B cell (primary cell): Measurements from ENCODE around the gene WNK2. TPM values are rescaled to one million over a fixed set of nuclear protein-coding genes. Genes with fewer than 3 reads are reported as not detected.

Source experiments
- ATAC-seq: fragments of 200-7000 bp; cut with Tn5 transposase; one replicate; pipeline ENCODE4 v1.10.0; 2021; ENCODE audit warnings: low read depth, mild to moderate bottlenecking, moderate number of reproducible peaks, moderate library complexity
- CTCF ChIA-PET: fragments of 350-600 bp; sonication (Branson Sonifier 250); formaldehyde crosslinking; loops from one replicate; lab custom pipeline; 2021; ENCODE audit warnings: antibody characterized with exemption, inconsistent platforms; lab: Charles Lee
- POLR2A ChIA-PET: fragments of 350-600 bp; sonication (Branson Sonifier 250); formaldehyde crosslinking; loops from one replicate; lab custom pipeline; 2021; ENCODE audit warnings: antibody characterized with exemption; lab: Charles Lee
- DNase-seq: peaks from one replicate; pipeline ENCODE4 v3.0.0; 2013
- H2AFZ ChIP-seq: 2 replicates; pipeline ENCODE4 v1.6.1; 2012; ENCODE audit warnings: mild to moderate bottlenecking, low read depth, low read length; ENCODE audit not compliant: insufficient read depth, poor library complexity, severe bottlenecking
- H3K27ac ChIP-seq, 2 donors: 1 replicate in 1 of 2; 2 replicates in 1 of 2; pipeline ENCODE4 v1.5.1; 2012 to 2013; ENCODE audit warnings: low read length in 2 of 2, mild to moderate bottlenecking in 2 of 2, moderate library complexity in 1 of 2
- H3K27me3 ChIP-seq, 4 experiments: fragments of 200-600 bp in 1 of 4; sonication (generic) in 1 of 4; replicated peaks in 1 of 4; 1 replicate in 2 of 4; 2 replicates in 2 of 4; pipeline versions ENCODE4 v1.6.1 to v1.7.0; 2013 to 2016; ENCODE audit warnings: low read length in 3 of 4, mild to moderate bottlenecking in 2 of 4, mixed read lengths in 1 of 4, moderate library complexity in 1 of 4; ENCODE audit not compliant: insufficient read depth in 4 of 4, control insufficient read depth in 3 of 4; ENCODE audit errors: control extremely low read depth in 1 of 4
- H3K36me3 ChIP-seq, 2 experiments: replicated peaks in 1 of 2; 1 replicate in 1 of 2; 2 replicates in 1 of 2; pipeline versions ENCODE4 v1.6.1 to v1.7.1; 2013; ENCODE audit warnings: low read length in 1 of 2; ENCODE audit not compliant: insufficient read depth in 2 of 2, control insufficient read depth in 1 of 2; ENCODE audit errors: control extremely low read depth in 1 of 2, extremely low read depth in 1 of 2
- H3K4me1 ChIP-seq, 2 donors: fragments of 200-600 bp in 1 of 2; sonication (generic) in 1 of 2; 1 replicate in 1 of 2; 2 replicates in 1 of 2; pipeline versions ENCODE4 v1.5.1 to v1.6.1; 2013 to 2017; ENCODE audit warnings: low read length in 2 of 2; ENCODE audit not compliant: control insufficient read depth in 2 of 2, insufficient read depth in 2 of 2
- H3K4me2 ChIP-seq: replicated peaks from 2 replicates; pipeline ENCODE3; 2012; ENCODE audit warnings: mild to moderate bottlenecking, low read depth, low read length; ENCODE audit not compliant: poor library complexity, severe bottlenecking
- H3K4me3 ChIP-seq, 5 experiments: fragments of 200-600 bp in 1 of 5; sonication (generic) in 1 of 5; 1 replicate in 3 of 5; 2 replicates in 2 of 5; pipeline versions ENCODE4 v1.5.1 to v1.7.0; 2011 to 2016; ENCODE audit warnings: low read length in 4 of 5, mild to moderate bottlenecking in 4 of 5, low read depth in 2 of 5, control low read depth in 1 of 5, moderate library complexity in 1 of 5; ENCODE audit not compliant: insufficient read depth in 1 of 5; ENCODE audit errors: control extremely low read depth in 1 of 5, extremely low read depth in 1 of 5
- H3K79me2 ChIP-seq: fragments of 200-600 bp; sonication (generic); one replicate; pipeline ENCODE4 v1.6.0; 2016; ENCODE audit warnings: low read length; ENCODE audit not compliant: control insufficient read depth, insufficient read depth
- H3K9ac ChIP-seq: fragments of 200-600 bp; sonication (generic); 2 replicates; pipeline ENCODE4 v1.6.1; 2017; ENCODE audit warnings: mild to moderate bottlenecking, low read length, moderate library complexity
- H3K9me3 ChIP-seq, 3 donors: one replicate each; pipeline versions ENCODE4 v1.6.1 to v1.7.1; 2013; ENCODE audit warnings: low read length in 2 of 3; ENCODE audit not compliant: control insufficient read depth in 2 of 3, insufficient read depth in 1 of 3; ENCODE audit errors: control extremely low read depth in 1 of 3
- H4K20me1 ChIP-seq: 2 replicates; pipeline ENCODE4 v1.6.0; 2012; ENCODE audit warnings: mild to moderate bottlenecking, low read length; ENCODE audit not compliant: insufficient read depth, control insufficient read depth, poor library complexity, severe bottlenecking
- H3K27ac Mint-ChIP-seq: one replicate; pipeline ENCODE4 v1.8.0; 2021; ENCODE audit warnings: mixed read lengths
- H3K27me3 Mint-ChIP-seq: one replicate; pipeline ENCODE4 v1.8.0; 2021; ENCODE audit warnings: mixed read lengths
- H3K4me1 Mint-ChIP-seq: one replicate; pipeline ENCODE4 v1.8.0; 2021; ENCODE audit warnings: mixed read lengths
- H3K4me3 Mint-ChIP-seq: one replicate; pipeline ENCODE4 v1.8.0; 2021; ENCODE audit warnings: mixed read lengths
- H3K9me3 Mint-ChIP-seq: one replicate; pipeline ENCODE4 v1.8.0; 2022; ENCODE audit warnings: mixed read lengths; ENCODE audit not compliant: insufficient read depth
- EZH2 ChIP-seq: IDR thresholded peaks from 2 replicates; pipeline ENCODE4 v1.6.1; 2012; ENCODE audit warnings: borderline replicate concordance, low read depth, mild to moderate bottlenecking, moderate library complexity, low read length; ENCODE audit not compliant: insufficient read depth, poor library complexity, severe bottlenecking
- WGBS: methylation state at CpG from one replicate; pipeline ENCODE4 v1.1.5; 2013; ENCODE audit warnings: missing lambda C conversion rate; ENCODE audit not compliant: insufficient coverage; 5-methylcytosine and 5-hydroxymethylcytosine counted together
- intact Hi-C: fragments of 100-400 bp; cut with micrococcal nuclease; formaldehyde crosslinking; loops from one replicate; pipeline ENCODE4 v1.10.0; 2022
- polyA plus RNA-seq: library from polyadenylated mRNA; depleted of rRNA; stranded (reverse); fragments of >200 nt; gene quantifications from 2 replicates; pipeline ENCODE4 v1.2.3, GENCODE V29; 2012
- total RNA-seq, 2 donors: library from RNA; stranded (reverse); fragments of 120-200 nt in 1 of 2; gene quantifications; 1 replicate in 1 of 2; 2 replicates in 1 of 2; pipeline versions ENCODE4 v1.2.3 to v1.2.4, GENCODE V29; 2013 to 2022
- TF ChIP-seq, protein P1 (sequence below): fragments of 200-600 bp; IDR thresholded peaks from one replicate; pipeline ENCODE4 v1.8.0; 2022; ENCODE audit warnings: antibody characterized with exemption, mild to moderate bottlenecking

Gene WNK2
- total and polyA plus RNA-seq, 2 donors (not counting 1 experiment from before 2014, with no cell fraction given) = 0.49 TPM; not detected in 1

DNA sequence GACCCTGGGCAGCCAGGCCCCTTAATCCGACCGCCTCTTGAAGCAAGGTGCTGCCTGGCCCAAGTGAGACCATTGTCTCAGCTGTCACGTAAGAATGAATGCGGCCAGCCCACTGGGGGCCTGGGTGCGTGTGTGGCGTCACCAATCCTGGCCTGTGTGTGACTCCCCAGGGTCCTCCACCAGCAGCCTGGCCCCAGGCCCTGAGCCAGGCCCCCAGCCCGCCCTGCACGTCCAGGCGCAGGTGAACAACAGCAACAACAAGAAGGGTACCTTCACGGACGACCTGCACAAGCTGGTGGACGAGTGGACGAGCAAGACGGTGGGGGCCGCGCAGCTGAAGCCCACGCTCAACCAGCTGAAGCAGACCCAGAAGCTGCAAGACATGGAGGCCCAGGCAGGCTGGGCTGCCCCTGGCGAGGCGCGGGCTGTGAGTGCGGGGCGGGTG, 124.2 kb downstream of the WNK2 start:
- Histone ChIP-seq H2AFZ (no peak overlapping the region), H3K27ac (no peak overlapping the region), H4K20me1 (no peaks in the 10 kb centered on the region), H3K9ac (no peak overlapping the region), H3K4me1 (no peaks in the 10 kb centered on the region), H3K27me3 (peaks cover 0 to 5% (median 1%) of the 10 kb centered on the region in 4 experiments), H3K4me2 (no peak overlapping the region), H3K79me2 (no peaks in the 10 kb centered on the region), H3K36me3 (no peaks in the 10 kb centered on the region), H3K9me3 (no peaks in the 10 kb centered on the region), H3K4me3 (no peak overlapping the region)
- no peaks in the 10 kb centered on the region for H3K9me3 Mint-ChIP-seq
- TF ChIP-seq, protein P1, sequence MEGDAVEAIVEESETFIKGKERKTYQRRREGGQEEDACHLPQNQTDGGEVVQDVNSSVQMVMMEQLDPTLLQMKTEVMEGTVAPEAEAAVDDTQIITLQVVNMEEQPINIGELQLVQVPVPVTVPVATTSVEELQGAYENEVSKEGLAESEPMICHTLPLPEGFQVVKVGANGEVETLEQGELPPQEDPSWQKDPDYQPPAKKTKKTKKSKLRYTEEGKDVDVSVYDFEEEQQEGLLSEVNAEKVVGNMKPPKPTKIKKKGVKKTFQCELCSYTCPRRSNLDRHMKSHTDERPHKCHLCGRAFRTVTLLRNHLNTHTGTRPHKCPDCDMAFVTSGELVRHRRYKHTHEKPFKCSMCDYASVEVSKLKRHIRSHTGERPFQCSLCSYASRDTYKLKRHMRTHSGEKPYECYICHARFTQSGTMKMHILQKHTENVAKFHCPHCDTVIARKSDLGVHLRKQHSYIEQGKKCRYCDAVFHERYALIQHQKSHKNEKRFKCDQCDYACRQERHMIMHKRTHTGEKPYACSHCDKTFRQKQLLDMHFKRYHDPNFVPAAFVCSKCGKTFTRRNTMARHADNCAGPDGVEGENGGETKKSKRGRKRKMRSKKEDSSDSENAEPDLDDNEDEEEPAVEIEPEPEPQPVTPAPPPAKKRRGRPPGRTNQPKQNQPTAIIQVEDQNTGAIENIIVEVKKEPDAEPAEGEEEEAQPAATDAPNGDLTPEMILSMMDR = no peak
- TF ChIP-seq EZH2 = no peak
- intact Hi-C loops = no loop called here
- peaks cover 9% of the 10 kb centered on the region for H3K27me3 Mint-ChIP-seq
- ChIA-PET POLR2A (no interaction called here), CTCF (no interaction called here)
- H3K4me1 Mint-ChIP-seq = no peaks in the 10 kb centered on the region
- no peak for ATAC-seq
- DNase-seq = no peak
- no peak overlapping the region for H3K4me3 Mint-ChIP-seq
- no peak overlapping the region for H3K27ac Mint-ChIP-seq
- WGBS = 96% methylated on average over 17 of the region's 22 CpGs

DNA sequence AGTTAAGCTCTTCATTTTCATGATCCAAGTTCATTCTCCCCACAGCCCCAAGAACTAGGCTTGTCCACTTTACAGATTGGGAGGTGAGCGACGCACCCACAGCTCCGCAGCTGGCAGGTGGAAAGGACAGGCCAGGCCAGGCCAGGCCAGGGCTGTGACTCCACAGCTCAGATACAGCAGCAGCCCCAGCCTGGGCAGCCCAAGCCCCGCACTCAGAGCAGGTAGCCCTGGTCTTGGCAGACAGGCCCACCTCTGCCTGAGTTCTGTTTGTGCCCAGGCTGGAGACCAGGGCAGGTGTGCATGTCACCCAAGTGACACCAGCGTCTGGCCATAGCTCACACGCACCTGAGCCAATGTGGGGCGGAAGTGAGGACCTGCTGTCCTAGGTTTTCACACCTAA, 124.7 kb downstream of the WNK2 start:
- no peaks in the 10 kb centered on the region for H3K79me2 ChIP-seq
- ChIA-PET CTCF (no interaction called here), POLR2A (no interaction called here)
- TF ChIP-seq, protein P1 = no peak
- no peak for TF ChIP-seq EZH2
- H3K36me3 ChIP-seq = no peaks in the 10 kb centered on the region
- DNase-seq (no peak), ATAC-seq (no peak)
- no peak overlapping the region for H2AFZ ChIP-seq
- H3K9me3 Mint-ChIP-seq = no peaks in the 10 kb centered on the region
- no peak overlapping the region for H3K9ac ChIP-seq
- H3K27me3 ChIP-seq = peaks cover 0 to 5% (median 1%) of the 10 kb centered on the region in 4 experiments
- no peak overlapping the region for H3K27ac Mint-ChIP-seq
- 97% methylated on average over 7 of the region's 7 CpGs for WGBS
- H3K4me1 Mint-ChIP-seq = no peaks in the 10 kb centered on the region
- intact Hi-C loops = no loop called here
- no peaks in the 10 kb centered on the region for H3K4me1 ChIP-seq
- no peak overlapping the region for H3K4me2 ChIP-seq
- H3K27ac ChIP-seq = no peak overlapping the region
- H3K9me3 ChIP-seq = no peaks in the 10 kb centered on the region
- no peaks in the 10 kb centered on the region for H4K20me1 ChIP-seq
- H3K27me3 Mint-ChIP-seq = peaks cover 9% of the 10 kb centered on the region
- H3K4me3 Mint-ChIP-seq = no peak overlapping the region
- H3K4me3 ChIP-seq = no peak overlapping the region
